ENCODE results near the gene GAS2L3. TPM values are rescaled to one million over a fixed set of nuclear protein-coding genes. Genes with fewer than 3 reads are reported as not detected.
A peak's percentile ranks its signal among the peaks of the same experiment; 100 is the strongest.

GAS2L3 gene
- polyA plus RNA-seq, 3 donors: 0.53 to 1.6 (median 1.1) TPM

DNA sequence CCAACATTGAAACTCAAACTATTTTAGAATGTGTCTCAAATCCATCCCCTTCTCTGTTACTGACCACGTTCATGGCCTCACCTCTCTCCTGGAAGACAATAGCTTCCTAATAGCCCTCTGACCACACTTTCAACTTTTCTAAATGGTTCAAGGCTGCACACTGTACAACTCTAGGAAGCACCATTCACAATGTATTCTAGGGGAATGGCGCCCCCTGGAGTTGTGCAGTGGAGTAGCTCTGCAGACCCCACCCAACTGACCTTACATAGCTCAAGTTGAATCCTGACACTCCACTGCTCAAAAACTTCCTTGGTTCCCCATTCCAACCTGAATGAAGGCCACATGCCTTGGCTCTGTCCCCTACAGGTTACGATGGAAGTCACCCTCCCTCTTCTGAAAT, 77.6 kb downstream of the GAS2L3 start:
- no peak overlapping the region for H2AFZ ChIP-seq (ENCODE audit: insufficient read depth, low read depth, low read length, poor library complexity, severe bottlenecking)
- Mint-ChIP-seq H3K4me3 (no peak overlapping the region), H3K36me3 (no peaks in the 10 kb centered on the region), H3K9me3 (peaks cover 0 to 7% (median 2%) of the 10 kb centered on the region in 7 donors), H3K27me3 (ENCODE audit: low read depth in 3 of 3) (peaks cover 2 to 7% (median 6%) of the 10 kb centered on the region in 3 donors), H3K27ac (peak overlapping the region in 1 of 7 donors; percentile 20), H3K4me1 (no peaks in the 10 kb centered on the region)
- no peaks in the 10 kb centered on the region for H3K79me2 ChIP-seq (ENCODE audit: insufficient read depth, low read length)
- TF ChIP-seq, protein P1, sequence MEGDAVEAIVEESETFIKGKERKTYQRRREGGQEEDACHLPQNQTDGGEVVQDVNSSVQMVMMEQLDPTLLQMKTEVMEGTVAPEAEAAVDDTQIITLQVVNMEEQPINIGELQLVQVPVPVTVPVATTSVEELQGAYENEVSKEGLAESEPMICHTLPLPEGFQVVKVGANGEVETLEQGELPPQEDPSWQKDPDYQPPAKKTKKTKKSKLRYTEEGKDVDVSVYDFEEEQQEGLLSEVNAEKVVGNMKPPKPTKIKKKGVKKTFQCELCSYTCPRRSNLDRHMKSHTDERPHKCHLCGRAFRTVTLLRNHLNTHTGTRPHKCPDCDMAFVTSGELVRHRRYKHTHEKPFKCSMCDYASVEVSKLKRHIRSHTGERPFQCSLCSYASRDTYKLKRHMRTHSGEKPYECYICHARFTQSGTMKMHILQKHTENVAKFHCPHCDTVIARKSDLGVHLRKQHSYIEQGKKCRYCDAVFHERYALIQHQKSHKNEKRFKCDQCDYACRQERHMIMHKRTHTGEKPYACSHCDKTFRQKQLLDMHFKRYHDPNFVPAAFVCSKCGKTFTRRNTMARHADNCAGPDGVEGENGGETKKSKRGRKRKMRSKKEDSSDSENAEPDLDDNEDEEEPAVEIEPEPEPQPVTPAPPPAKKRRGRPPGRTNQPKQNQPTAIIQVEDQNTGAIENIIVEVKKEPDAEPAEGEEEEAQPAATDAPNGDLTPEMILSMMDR (IDR thresholded peaks at IDR 0.05): peak; percentile 18
- no peaks in the 10 kb centered on the region for H3K9me3 ChIP-seq (replicated peaks in 1 of 2; ENCODE audit: control insufficient read depth in 1 of 2, insufficient read depth in 1 of 2, low read length in 2 of 2)
- WGBS (ENCODE audit: insufficient coverage): 73% methylated on average over 2 of the region's 3 CpGs
- H4K20me1 ChIP-seq (ENCODE audit: insufficient read depth, low read length): no peaks in the 10 kb centered on the region
- no peak for DNase-seq
- H3K4me2 ChIP-seq (replicated peaks; ENCODE audit: extremely low read depth, low read length, poor library complexity, severe bottlenecking): no peak overlapping the region
- H3K9ac ChIP-seq (ENCODE audit: insufficient read depth, low read length, poor library complexity, severe bottlenecking): no peak overlapping the region
- H3K4me3 ChIP-seq (replicated peaks in 1 of 3; ENCODE audit: low read depth in 2 of 3, low read length in 3 of 3): no peak overlapping the region
- no peaks in the 10 kb centered on the region for H3K36me3 ChIP-seq (replicated peaks in 1 of 2; ENCODE audit: control insufficient read depth in 1 of 2, insufficient read depth in 2 of 2, low read length in 2 of 2)
- intact Hi-C loops (cut with micrococcal nuclease): no loop called here
- no peaks in the 10 kb centered on the region for H3K27me3 ChIP-seq (ENCODE audit: control insufficient read depth in 2 of 2, insufficient read depth in 2 of 2, low read length in 2 of 2)
- no peaks in the 10 kb centered on the region for H3K4me1 ChIP-seq (ENCODE audit: control insufficient read depth in 1 of 2, insufficient read depth in 2 of 2, low read length in 2 of 2)
- no peak overlapping the region for H3K27ac ChIP-seq (ENCODE audit: low read depth in 1 of 2, low read length in 2 of 2)

DNA sequence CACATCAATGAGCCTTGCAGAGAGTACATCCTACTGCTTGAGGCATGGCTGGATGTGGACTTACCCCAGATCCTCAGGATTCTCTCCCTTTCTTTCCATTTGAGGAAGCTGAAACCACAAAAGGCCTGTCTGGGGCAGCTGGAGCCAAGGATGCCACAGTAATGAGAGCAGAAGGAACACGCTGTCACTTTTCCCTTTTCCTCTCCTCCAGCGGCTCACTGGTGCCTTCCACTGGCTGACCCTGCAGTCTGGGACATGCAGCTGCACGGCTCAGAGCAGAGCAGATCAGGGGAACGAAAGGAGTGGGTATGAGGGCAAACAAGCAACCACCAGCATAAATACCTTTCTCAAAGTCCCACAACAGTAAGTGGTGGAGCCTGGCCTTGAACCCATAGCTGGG, 78.2 kb downstream of the GAS2L3 start:
- Histone ChIP-seq H3K79me2 (ENCODE audit: insufficient read depth, low read length) (no peaks in the 10 kb centered on the region), H3K27ac (ENCODE audit: low read depth in 1 of 2, low read length in 2 of 2) (no peak overlapping the region), H3K4me1 (ENCODE audit: control insufficient read depth in 1 of 2, insufficient read depth in 2 of 2, low read length in 2 of 2) (no peaks in the 10 kb centered on the region), H4K20me1 (ENCODE audit: insufficient read depth, low read length) (no peaks in the 10 kb centered on the region), H3K9ac (ENCODE audit: insufficient read depth, low read length, poor library complexity, severe bottlenecking) (no peak overlapping the region), H3K4me2 (replicated peaks; ENCODE audit: extremely low read depth, low read length, poor library complexity, severe bottlenecking) (no peak overlapping the region), H3K4me3 (replicated peaks in 1 of 3; ENCODE audit: low read depth in 2 of 3, low read length in 3 of 3) (no peak overlapping the region), H3K27me3 (ENCODE audit: control insufficient read depth in 2 of 2, insufficient read depth in 2 of 2, low read length in 2 of 2) (no peaks in the 10 kb centered on the region), H3K9me3 (replicated peaks in 1 of 2; ENCODE audit: control insufficient read depth in 1 of 2, insufficient read depth in 1 of 2, low read length in 2 of 2) (no peaks in the 10 kb centered on the region), H2AFZ (ENCODE audit: insufficient read depth, low read depth, low read length, poor library complexity, severe bottlenecking) (no peak overlapping the region), H3K36me3 (replicated peaks in 1 of 2; ENCODE audit: control insufficient read depth in 1 of 2, insufficient read depth in 2 of 2, low read length in 2 of 2) (no peaks in the 10 kb centered on the region)
- 60% methylated on average over 1 of the region's 4 CpGs for WGBS (ENCODE audit: insufficient coverage)
- intact Hi-C loops (cut with micrococcal nuclease): no loop called here
- Mint-ChIP-seq H3K4me3 (no peak overlapping the region), H3K27ac (no peak overlapping the region), H3K27me3 (ENCODE audit: low read depth in 3 of 3) (peaks cover 2 to 6% (median 5%) of the 10 kb centered on the region in 3 donors), H3K9me3 (peaks cover 0 to 5% (median 2%) of the 10 kb centered on the region in 7 donors), H3K36me3 (no peaks in the 10 kb centered on the region), H3K4me1 (no peaks in the 10 kb centered on the region)
- DNase-seq: no peak
- TF ChIP-seq, protein P1 (IDR thresholded peaks at IDR 0.05): no peak
